HepG2 (cell line): Measurements from ENCODE around the gene MICAL3. TPM values are rescaled to one million over a fixed set of nuclear protein-coding genes. Genes with fewer than 3 reads are reported as not detected.

Experiments used
- ATAC-seq: fragments of 200-7000 bp; cut with Tn5 transposase; 3 replicates; pipeline ENCODE4 v1.9.1; 2020; ENCODE audit warnings: mild to moderate bottlenecking, moderate library complexity
- BruUV-seq: library from RNA; stranded (reverse); fragments of 400-500 nt; replicated peaks from 2 replicates; lab custom pipeline; 2021; lab: Mats Ljungman, UMichigan
- CTCF ChIA-PET: fragments of 300-600 bp; formaldehyde crosslinking; extraction: SDS; loops from one replicate; lab custom pipeline; 2021; ENCODE audit warnings: low total read pairs, inconsistent platforms, low intra/inter-chr PET ratio; lab: Yijun Ruan, JAX
- POLR2A ChIA-PET: fragments of 350-600 bp; sonication (Branson Sonifier 250); formaldehyde crosslinking; loops from one replicate; lab custom pipeline; 2020; ENCODE audit warnings: antibody characterized with exemption, inconsistent platforms; lab: Yijun Ruan, JAX
- DNase-seq: peaks from one replicate; pipeline ENCODE4 v3.0.0-alpha.2; 2015; ENCODE audit warnings: low spot score
- FAIRE-seq: peaks from 3 replicates; lab custom pipeline; 2011; peaks lifted over from hg19 to GRCh38; lab: Jason Lieb, UNC
- H2AFZ ChIP-seq: one replicate; pipeline ENCODE4 v1.6.1; 2011; ENCODE audit warnings: low read length, inconsistent platforms
- H3K27ac ChIP-seq: fragments of 300-600 bp; 3 replicates; pipeline ENCODE4 v1.8.0; 2011; ENCODE audit warnings: mixed run types, mild to moderate bottlenecking, mixed read lengths, low read length, inconsistent platforms; ENCODE audit not compliant: insufficient read depth; ENCODE audit errors: extremely low read length
- H3K27me3 ChIP-seq, 2 experiments: fragments of 200-600 bp in 1 of 2; 2 replicates in 1 of 2; 3 replicates in 1 of 2; pipeline versions ENCODE4 v1.6.0 to v1.8.0; 2011; ENCODE audit warnings: low read length in 2 of 2, mild to moderate bottlenecking in 2 of 2, moderate library complexity in 2 of 2, inconsistent platforms in 1 of 2; ENCODE audit not compliant: insufficient read depth in 2 of 2, control insufficient read depth in 1 of 2
- H3K36me3 ChIP-seq, 2 experiments: fragments of 200-600 bp in 1 of 2; replicated peaks in 1 of 2; 2 replicates in 1 of 2; 3 replicates in 1 of 2; pipeline versions ENCODE4 v1.5.1 to v1.8.0; 2011; ENCODE audit warnings: low read length in 2 of 2, inconsistent platforms in 1 of 2; ENCODE audit not compliant: insufficient read depth in 2 of 2, control insufficient read depth in 1 of 2
- H3K4me1 ChIP-seq: 2 replicates; pipeline ENCODE4 v1.5.1; 2012; ENCODE audit warnings: low read length, inconsistent platforms; ENCODE audit not compliant: insufficient read depth
- H3K4me2 ChIP-seq: 2 replicates; pipeline ENCODE4 v1.6.0; 2011; ENCODE audit warnings: low read depth, low read length, inconsistent platforms
- H3K4me3 ChIP-seq, 3 experiments: fragments of 200-600 bp in 1 of 3; sonication (generic), shearing (Covaris generic) in 1 of 3; replicated peaks in 1 of 3; 2 replicates each; pipeline ENCODE4 v1.5.1; 2011 to 2016; ENCODE audit warnings: low read length in 3 of 3, inconsistent platforms in 2 of 3, low read depth in 2 of 3, mild to moderate bottlenecking in 2 of 3, control low read depth in 1 of 3, mixed read lengths in 1 of 3; ENCODE audit not compliant: insufficient read depth in 1 of 3
- H3K79me2 ChIP-seq: one replicate; pipeline ENCODE4 v1.6.1; 2011; ENCODE audit warnings: low read length, inconsistent platforms; ENCODE audit not compliant: insufficient read depth
- H3K9ac ChIP-seq: 2 replicates; pipeline ENCODE4 v1.6.0; 2011; ENCODE audit warnings: mild to moderate bottlenecking, low read depth, low read length, inconsistent platforms; ENCODE audit not compliant: insufficient read depth
- H3K9me3 ChIP-seq: 2 replicates; pipeline ENCODE4 v1.5.1; 2012; ENCODE audit warnings: mild to moderate bottlenecking, low read length
- H4K20me1 ChIP-seq: 2 replicates; pipeline ENCODE4 v1.6.0; 2011; ENCODE audit warnings: inconsistent platforms, mild to moderate bottlenecking, low read length, moderate library complexity; ENCODE audit not compliant: insufficient read depth
- RCOR2 ChIP-seq: IDR thresholded peaks from 2 replicates; pipeline ENCODE4 v1.6.1; 2016; ENCODE audit warnings: missing biosample characterization, missing genetic modification reagents
- RNF2 ChIP-seq: fragments of 450-650 bp; conservative IDR thresholded peaks from 2 replicates; pipeline ENCODE4 v1.6.1; 2016; ENCODE audit warnings: low read depth
- SP140L ChIP-seq: sonication (generic); formaldehyde crosslinking; IDR thresholded peaks from 2 replicates; pipeline ENCODE4 v1.4.0; 2020; ENCODE audit warnings: missing genetic modification reagents, borderline replicate concordance
- SSRP1 ChIP-seq: IDR thresholded peaks from 2 replicates; pipeline ENCODE4 v1.6.1; 2016; ENCODE audit warnings: control low read depth
- TGIF2 ChIP-seq: IDR thresholded peaks from 2 replicates; pipeline ENCODE4 v1.6.1; 2016; ENCODE audit warnings: control low read depth, missing compliant biosample characterization
- ZEB1 ChIP-seq: IDR thresholded peaks from 2 replicates; pipeline ENCODE4 v1.6.1; 2012; ENCODE audit warnings: mild to moderate bottlenecking, low read depth, inconsistent platforms; ENCODE audit not compliant: insufficient replicate concordance
- ZNF124 ChIP-seq: sonication (generic); formaldehyde crosslinking; IDR thresholded peaks from 2 replicates; pipeline ENCODE4 v1.4.0; 2020; ENCODE audit warnings: missing genetic modification reagents
- ZNF280D ChIP-seq: sonication (generic); formaldehyde crosslinking; IDR thresholded peaks from 2 replicates; pipeline ENCODE4 v1.5.1; 2020; ENCODE audit warnings: mild to moderate bottlenecking, missing genetic modification reagents
- ZNF331 ChIP-seq: sonication (generic); formaldehyde crosslinking; IDR thresholded peaks from 2 replicates; pipeline ENCODE4 v1.4.0; 2020; ENCODE audit warnings: missing genetic modification reagents
- ZNF572 ChIP-seq: sonication (generic); formaldehyde crosslinking; IDR thresholded peaks from 2 replicates; pipeline ENCODE4 v1.5.1; 2020; ENCODE audit warnings: mild to moderate bottlenecking, missing genetic modification reagents
- ZNF629 ChIP-seq: sonication (generic); formaldehyde crosslinking; conservative IDR thresholded peaks from 2 replicates; pipeline ENCODE4 v1.5.0; 2020; ENCODE audit warnings: missing genetic modification reagents
- WGBS: methylation state at CpG from one replicate; pipeline ENCODE4 v1.1.6; 2017; ENCODE audit warnings: low lambda C conversion rate; 5-methylcytosine and 5-hydroxymethylcytosine counted together
- in situ Hi-C: cut with HindIII; loops from 2 replicates; pipeline ENCODE4 v1.10.0; 2017; ENCODE audit warnings: low pct_unique_long_range_greater_than_20kb; ENCODE audit not compliant: extremely low pct_ligation_motif_present
- intact Hi-C: fragments of 100-400 bp; cut with micrococcal nuclease; formaldehyde crosslinking; loops from one replicate; pipeline ENCODE4 v1.10.0; 2022; ENCODE audit not compliant: unreplicated experiment
- polyA plus RNA-seq, 8 experiments: library from polyadenylated mRNA; depleted of rRNA in 3 of 8; stranded (reverse) in 7 of 8; unstranded in 1 of 8; fragments of >200 nt; fragmentation: Illumina TruSeq in 4 of 8; extraction: Trizol in 4 of 8; gene quantifications; 2 replicates each; pipeline versions ENCODE4 v1.2.1 to v1.2.3, GENCODE V29; 2011 to 2016; ENCODE audit warnings: low read depth in 4 of 8, missing spikeins in 1 of 8, mixed read lengths in 1 of 8; ENCODE audit not compliant: insufficient read depth in 1 of 8
- total RNA-seq, 5 experiments: library from RNA; depleted of rRNA; stranded (reverse); fragments of >200 nt; fragmentation: Illumina TruSeq; extraction: Trizol; gene quantifications; 2 replicates each; pipeline ENCODE4 v1.2.3, GENCODE V29; 2016; ENCODE audit warnings: low read depth in 1 of 5
- TF ChIP-seq, protein P1 (sequence below): sonication (generic); formaldehyde crosslinking; IDR thresholded peaks from 2 replicates; pipeline ENCODE4 v1.5.0; 2020; ENCODE audit warnings: mild to moderate bottlenecking, missing genetic modification reagents
- TF ChIP-seq, protein P2 (sequence below): sonication (generic); formaldehyde crosslinking; IDR thresholded peaks from 2 replicates; pipeline ENCODE4 v1.5.0; 2020; ENCODE audit warnings: mild to moderate bottlenecking, low read depth, missing genetic modification reagents, borderline replicate concordance
- TF ChIP-seq, protein P3 (sequence below): sonication (generic); formaldehyde crosslinking; IDR thresholded peaks from 2 replicates; pipeline ENCODE4 v1.8.0; 2022; ENCODE audit warnings: mild to moderate bottlenecking, missing genetic modification reagents, moderate library complexity

The MICAL3 gene
- total and polyA plus RNA-seq, 2 of the 13 experiments (the other 11 are each of a cell fraction or from before 2014, with no cell fraction given) = 5.3 to 12.5 TPM

- TF ChIP-seq ZNF280D (CRISPR knock-in tag) (no peak), RNF2 (no peak), ZNF124 (CRISPR knock-in tag) (no peak), RCOR2 (no peak)
- TF ChIP-seq, protein P1, sequence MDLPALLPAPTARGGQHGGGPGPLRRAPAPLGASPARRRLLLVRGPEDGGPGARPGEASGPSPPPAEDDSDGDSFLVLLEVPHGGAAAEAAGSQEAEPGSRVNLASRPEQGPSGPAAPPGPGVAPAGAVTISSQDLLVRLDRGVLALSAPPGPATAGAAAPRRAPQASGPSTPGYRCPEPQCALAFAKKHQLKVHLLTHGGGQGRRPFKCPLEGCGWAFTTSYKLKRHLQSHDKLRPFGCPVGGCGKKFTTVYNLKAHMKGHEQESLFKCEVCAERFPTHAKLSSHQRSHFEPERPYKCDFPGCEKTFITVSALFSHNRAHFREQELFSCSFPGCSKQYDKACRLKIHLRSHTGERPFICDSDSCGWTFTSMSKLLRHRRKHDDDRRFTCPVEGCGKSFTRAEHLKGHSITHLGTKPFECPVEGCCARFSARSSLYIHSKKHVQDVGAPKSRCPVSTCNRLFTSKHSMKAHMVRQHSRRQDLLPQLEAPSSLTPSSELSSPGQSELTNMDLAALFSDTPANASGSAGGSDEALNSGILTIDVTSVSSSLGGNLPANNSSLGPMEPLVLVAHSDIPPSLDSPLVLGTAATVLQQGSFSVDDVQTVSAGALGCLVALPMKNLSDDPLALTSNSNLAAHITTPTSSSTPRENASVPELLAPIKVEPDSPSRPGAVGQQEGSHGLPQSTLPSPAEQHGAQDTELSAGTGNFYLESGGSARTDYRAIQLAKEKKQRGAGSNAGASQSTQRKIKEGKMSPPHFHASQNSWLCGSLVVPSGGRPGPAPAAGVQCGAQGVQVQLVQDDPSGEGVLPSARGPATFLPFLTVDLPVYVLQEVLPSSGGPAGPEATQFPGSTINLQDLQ (CRISPR knock-in tag) = no peak
- TF ChIP-seq, all 625 proteins: peak for 0
Measured at GRCh38 chr22:17866127-17866526, 158.2 kb downstream of the MICAL3 start (continued).

- H3K4me3 ChIP-seq = no peak overlapping the region
- H2AFZ ChIP-seq = no peak overlapping the region
- 98% methylated on average over 15 of the region's 23 CpGs for WGBS
- TF ChIP-seq ZNF331 (CRISPR knock-in tag) (no peak), ZEB1 (no peak), SP140L (CRISPR knock-in tag) (no peak), ZNF572 (no peak), ZNF629 (CRISPR knock-in tag) (no peak), SSRP1 (CRISPR knock-in tag) (no peak), TGIF2 (CRISPR knock-in tag) (no peak)
- TF ChIP-seq, protein P2, sequence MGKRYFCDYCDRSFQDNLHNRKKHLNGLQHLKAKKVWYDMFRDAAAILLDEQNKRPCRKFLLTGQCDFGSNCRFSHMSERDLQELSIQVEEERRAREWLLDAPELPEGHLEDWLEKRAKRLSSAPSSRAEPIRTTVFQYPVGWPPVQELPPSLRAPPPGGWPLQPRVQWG = no peak
- TF ChIP-seq, protein P3, sequence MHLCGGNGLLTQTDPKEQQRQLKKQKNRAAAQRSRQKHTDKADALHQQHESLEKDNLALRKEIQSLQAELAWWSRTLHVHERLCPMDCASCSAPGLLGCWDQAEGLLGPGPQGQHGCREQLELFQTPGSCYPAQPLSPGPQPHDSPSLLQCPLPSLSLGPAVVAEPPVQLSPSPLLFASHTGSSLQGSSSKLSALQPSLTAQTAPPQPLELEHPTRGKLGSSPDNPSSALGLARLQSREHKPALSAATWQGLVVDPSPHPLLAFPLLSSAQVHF = no peak
- H3K9ac ChIP-seq = no peak overlapping the region
- ChIA-PET CTCF (no interaction called here), POLR2A (no interaction called here)
- H3K4me1 ChIP-seq = no peaks in the 10 kb centered on the region
- H3K4me2 ChIP-seq = no peak overlapping the region
- DNase-seq (no peak), ATAC-seq (no peak), FAIRE-seq (no peak)
- intact Hi-C loops = no loop called here
- no TSS peak for BruUV-seq
- H3K9me3 ChIP-seq = no peaks in the 10 kb centered on the region
- no peaks in the 10 kb centered on the region for H3K27me3 ChIP-seq
- no peaks in the 10 kb centered on the region for H3K79me2 ChIP-seq
- no peaks in the 10 kb centered on the region for H4K20me1 ChIP-seq
- peaks cover 27 to 40% of the 10 kb centered on the region in 2 experiments for H3K36me3 ChIP-seq
- no peak overlapping the region for H3K27ac ChIP-seq
- in situ Hi-C loops = no loop called here
Measured at GRCh38 chr22:17865183-17866055, 158.9 kb downstream of the MICAL3 start.
